Activated CD4-positive, alpha-beta T cell treated with anti-CD3 and anti-CD28 coated beads for 36 hours (primary cell): ENCODE measurements around the gene BRAF. TPM values are rescaled to one million over a fixed set of nuclear protein-coding genes. Genes with fewer than 3 reads are reported as not detected.
"Not testable (repeated sequence)": the region's sequence is repeated elsewhere in the genome, so short reads cannot be mapped to it uniquely, and the experiment has no call there.

ENCODE experiments used
- ATAC-seq: fragments of 200-7000 bp; cut with Tn5 transposase; one replicate; pipeline ENCODE4 v1.10.0; 2021; ENCODE audit warnings: mild to moderate bottlenecking, moderate library complexity
- CTCF ChIA-PET: fragments of 350-600 bp; sonication (Branson Sonifier 250); formaldehyde crosslinking; loops from one replicate; lab custom pipeline; 2021; ENCODE audit warnings: antibody characterized with exemption; lab: Charles Lee
- POLR2A ChIA-PET: fragments of 350-600 bp; sonication (Branson Sonifier 250); formaldehyde crosslinking; loops from one replicate; lab custom pipeline; 2021; ENCODE audit warnings: antibody characterized with exemption, inconsistent platforms; lab: Charles Lee
- DNase-seq: peaks from one replicate; pipeline ENCODE4 v3.0.0-alpha.2; 2020
- H3K27ac Mint-ChIP-seq: one replicate; pipeline ENCODE4 v1.8.0; 2021; ENCODE audit warnings: mixed read lengths
- H3K27me3 Mint-ChIP-seq: one replicate; pipeline ENCODE4 v1.8.0; 2021; ENCODE audit warnings: mixed read lengths
- H3K36me3 Mint-ChIP-seq: one replicate; pipeline ENCODE4 v1.8.0; 2021; ENCODE audit warnings: low read depth, mixed read lengths
- H3K4me1 Mint-ChIP-seq: one replicate; pipeline ENCODE4 v1.8.0; 2021; ENCODE audit warnings: mixed read lengths
- H3K4me3 Mint-ChIP-seq: one replicate; pipeline ENCODE4 v1.8.0; 2021; ENCODE audit warnings: mild to moderate bottlenecking, moderate library complexity, mixed read lengths
- H3K9me3 Mint-ChIP-seq: one replicate; pipeline ENCODE4 v1.8.0; 2021; ENCODE audit warnings: low read depth, mixed read lengths
- intact Hi-C, 2 experiments: fragments of 100-400 bp; cut with DNase I in 1 of 2; cut with micrococcal nuclease in 1 of 2; formaldehyde crosslinking; loops; one replicate each; pipeline versions ENCODE4 v1.14.2 to v1.15.1; 2022 to 2024; cut with DNase I, micrococcal nuclease
- total RNA-seq, 2 experiments: library from RNA; stranded (reverse); gene quantifications; one replicate each; pipeline ENCODE4 v1.2.3, GENCODE V29; 2021

BRAF gene
- total RNA-seq, 2 experiments from 2014 or later, result 30.8 to 47.2 TPM

DNA sequence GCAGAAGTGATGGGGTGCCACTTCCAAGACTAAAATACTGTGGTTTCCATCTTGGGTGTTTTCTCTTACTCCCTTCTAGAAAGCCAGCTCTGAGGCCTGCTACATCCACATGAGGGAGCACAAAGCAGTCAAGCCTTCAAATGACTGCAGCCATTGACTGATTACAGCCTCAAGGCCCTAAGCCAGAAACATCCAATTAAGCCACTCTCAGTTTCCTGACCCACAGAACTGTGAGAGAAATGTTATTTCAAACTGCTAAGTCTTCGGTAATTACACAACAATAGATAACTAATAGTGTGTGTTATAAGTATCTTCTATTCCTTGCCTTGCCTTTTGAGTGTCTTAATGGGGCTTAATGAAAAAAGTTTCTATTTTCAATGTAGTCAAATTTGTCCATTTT is 24.8 kb downstream of the BRAF start:
- H3K9me3 Mint-ChIP-seq, result peaks cover 3% of the 10 kb centered on the region
- ATAC-seq, result no peak
- H3K27me3 Mint-ChIP-seq, result no peaks in the 10 kb centered on the region
- no peak overlapping the region for H3K27ac Mint-ChIP-seq
- H3K4me3 Mint-ChIP-seq, result no peak overlapping the region
- no peak for DNase-seq
- peaks cover 11% of the 10 kb centered on the region for H3K36me3 Mint-ChIP-seq
- ChIA-PET POLR2A (interaction anchor here (0.5 kb wide), 1 partner anchor 64 kb away, joined by 4 read pairs; no protein-coding TSS in a partner anchor), CTCF (interaction anchor here (0.6 to 1.0 kb wide), 2 partner anchors 19 to 82 kb away, joined by 3 read pairs; no protein-coding TSS in a partner anchor)
- peaks cover 72% of the 10 kb centered on the region for H3K4me1 Mint-ChIP-seq
- intact Hi-C loops, result loop anchor here in 1 of 2 experiments (5.0 kb wide), 1 partner anchor 112 kb away; the partner anchor contains the start of gene MRPS33

DNA sequence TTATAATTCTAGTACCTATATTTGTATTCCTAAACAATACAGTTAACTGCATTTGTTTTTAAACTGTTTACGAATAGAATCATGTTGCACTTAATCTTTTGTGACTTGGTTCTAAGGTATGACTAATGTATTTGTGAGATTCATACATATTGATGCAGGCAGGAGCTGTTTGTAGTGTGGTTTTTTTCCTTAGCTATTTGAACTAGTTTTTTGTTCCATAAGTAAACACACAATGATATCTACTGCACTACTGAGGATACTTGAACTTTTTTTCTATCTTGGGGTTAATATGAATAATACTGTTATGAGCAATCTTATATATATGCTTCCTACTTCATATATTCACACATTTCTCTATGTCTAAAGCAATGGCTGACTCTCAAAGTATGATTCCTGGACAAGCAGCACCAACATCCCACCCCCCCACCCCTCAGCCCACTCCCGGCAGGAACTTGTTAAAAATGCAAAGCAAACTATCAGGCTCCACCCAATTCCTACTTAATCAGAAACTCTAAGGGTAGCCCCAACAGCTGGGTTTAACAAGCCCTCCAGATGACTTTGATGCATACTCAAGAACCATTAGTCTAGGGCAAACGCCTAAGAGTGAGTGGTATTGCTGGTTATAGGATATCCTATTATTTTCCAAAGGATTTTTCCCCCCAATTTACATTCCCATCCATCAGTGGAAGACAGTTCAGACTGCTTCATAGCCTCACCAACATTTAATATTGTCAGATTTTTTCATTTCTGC is 25.8 kb downstream of the BRAF start:
- ChIA-PET POLR2A (no interaction called here), CTCF (no interaction called here)
- no peaks in the 10 kb centered on the region for H3K27me3 Mint-ChIP-seq
- intact Hi-C loops, result no loop called here
- no peak overlapping the region for H3K27ac Mint-ChIP-seq
- no peak overlapping the region for H3K4me3 Mint-ChIP-seq
- peaks cover 66% of the 10 kb centered on the region for H3K4me1 Mint-ChIP-seq
- peaks cover 3% of the 10 kb centered on the region for H3K9me3 Mint-ChIP-seq
- no peak for DNase-seq
- peaks cover 9% of the 10 kb centered on the region for H3K36me3 Mint-ChIP-seq
- ATAC-seq, result peak; percentile 38

DNA sequence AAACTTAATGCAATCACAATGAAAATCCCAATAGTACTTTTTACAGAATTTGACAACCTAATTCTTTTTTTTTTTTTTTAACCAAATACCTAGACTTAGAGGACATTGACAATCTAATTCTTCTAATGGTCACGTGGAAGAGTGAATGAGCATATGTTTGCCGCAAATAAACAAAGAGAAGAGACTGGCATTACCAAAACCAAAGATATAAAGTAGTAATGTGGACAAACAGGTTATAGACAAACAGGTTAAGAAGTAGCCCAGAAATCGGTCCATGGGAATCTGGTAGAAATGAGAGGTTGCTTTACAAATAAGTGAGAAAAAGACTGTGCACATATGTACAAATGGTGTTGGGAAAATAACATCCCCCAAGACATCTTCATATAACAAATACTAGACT is 27.7 kb downstream of the BRAF start:
- ATAC-seq (no peak), DNase-seq (no peak)
- Mint-ChIP-seq H3K4me1 (peaks cover 63% of the 10 kb centered on the region), H3K27ac (no peak overlapping the region), H3K36me3 (peaks cover 6% of the 10 kb centered on the region), H3K27me3 (no peaks in the 10 kb centered on the region), H3K9me3 (no peaks in the 10 kb centered on the region), H3K4me3 (no peak overlapping the region)
- intact Hi-C loops, result no loop called here
- POLR2A ChIA-PET, result no interaction called here
- CTCF ChIA-PET, result no interaction called here

DNA sequence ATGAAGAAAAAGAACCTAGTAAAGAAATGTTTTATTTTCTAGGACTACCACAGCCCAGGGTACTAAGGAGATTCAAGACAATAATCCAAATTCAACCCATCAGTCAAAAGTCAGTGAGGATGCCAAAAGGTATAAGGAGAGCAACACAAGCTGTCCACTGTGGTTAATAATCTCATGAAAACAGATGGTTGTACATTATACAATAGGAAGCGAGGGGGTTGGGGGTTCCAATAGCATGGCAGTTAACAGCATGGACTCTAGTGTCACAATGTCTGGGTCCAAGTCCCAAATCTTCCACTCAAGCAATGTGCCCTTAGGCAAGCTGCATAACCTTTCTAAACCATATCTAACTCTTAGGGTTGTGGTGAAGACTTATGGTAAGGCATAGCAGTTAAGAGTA is 35.1 kb downstream of the BRAF start:
- intact Hi-C loops, result no loop called here
- Mint-ChIP-seq H3K36me3 (peaks cover 1% of the 10 kb centered on the region), H3K9me3 (no peaks in the 10 kb centered on the region), H3K27me3 (no peaks in the 10 kb centered on the region), H3K4me3 (no peak overlapping the region), H3K4me1 (peaks cover 57% of the 10 kb centered on the region), H3K27ac (no peak overlapping the region)
- DNase-seq (no peak), ATAC-seq (no peak)
- ChIA-PET CTCF (interaction anchor here (0.9 to 1.0 kb wide), 2 partner anchors 9 to 17 kb away, joined by 3 read pairs; no protein-coding TSS in a partner anchor), POLR2A (interaction anchor here (1.1 to 1.4 kb wide), 2 partner anchors 12 to 34 kb away, joined by 3 to 8 read pairs; no protein-coding TSS in a partner anchor)

DNA sequence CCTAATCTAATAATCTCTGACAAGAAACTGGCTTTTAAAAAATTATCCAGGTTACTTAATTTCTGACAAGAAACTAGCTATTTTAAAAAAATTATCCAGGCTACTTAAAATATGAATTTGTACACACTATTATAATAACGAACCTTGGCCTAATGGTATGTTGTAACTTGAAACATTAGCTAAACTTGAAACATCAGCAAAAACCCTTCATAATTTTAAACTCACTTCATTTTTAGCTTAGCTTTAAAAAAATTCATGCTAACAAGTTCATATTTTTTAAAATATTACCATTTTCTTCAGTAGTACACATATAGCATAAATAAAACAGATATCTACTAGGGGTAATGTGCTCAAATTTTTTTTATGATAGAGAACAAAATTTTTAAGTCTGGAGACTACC is 35.6 kb downstream of the BRAF start:
- ChIA-PET CTCF (interaction anchor here (0.9 to 1.0 kb wide), 2 partner anchors 9 to 16 kb away, joined by 3 read pairs; no protein-coding TSS in a partner anchor), POLR2A (interaction anchor here (1.4 kb wide), 1 partner anchor 13 kb away, joined by 8 read pairs; no protein-coding TSS in a partner anchor)
- no peaks in the 10 kb centered on the region for H3K9me3 Mint-ChIP-seq
- H3K36me3 Mint-ChIP-seq, result peaks cover 1% of the 10 kb centered on the region
- H3K4me3 Mint-ChIP-seq, result no peak overlapping the region
- ATAC-seq (no peak), DNase-seq (no peak)
- no peak overlapping the region for H3K27ac Mint-ChIP-seq
- intact Hi-C loops, result no loop called here
- H3K27me3 Mint-ChIP-seq, result no peaks in the 10 kb centered on the region
- H3K4me1 Mint-ChIP-seq, result peaks cover 57% of the 10 kb centered on the region

DNA sequence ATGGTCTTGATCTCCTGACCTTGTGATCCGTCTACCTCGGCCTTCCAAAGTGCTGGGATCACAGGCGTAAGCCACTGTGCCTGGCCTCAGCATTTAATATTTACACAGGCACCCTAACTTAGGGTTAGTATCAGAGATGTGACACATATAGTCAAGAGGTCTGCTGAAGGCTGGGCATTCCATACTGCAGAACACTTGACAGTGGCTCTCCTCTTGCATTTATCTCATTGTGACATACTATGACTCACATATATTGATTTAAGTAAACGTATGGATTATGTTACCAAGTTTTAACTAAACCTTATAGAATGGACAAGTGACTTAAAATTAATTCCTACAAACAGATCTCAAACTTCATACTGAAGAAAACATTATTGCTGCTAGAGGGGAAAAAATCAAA is 36.6 kb downstream of the BRAF start:
- ATAC-seq (no peak), DNase-seq (no peak)
- intact Hi-C loops, result no loop called here
- CTCF ChIA-PET, result no interaction called here
- POLR2A ChIA-PET, result no interaction called here
- H3K4me3 Mint-ChIP-seq, result no peak overlapping the region
- H3K27me3 Mint-ChIP-seq, result no peaks in the 10 kb centered on the region
- H3K4me1 Mint-ChIP-seq, result peaks cover 55% of the 10 kb centered on the region
- no peak overlapping the region for H3K27ac Mint-ChIP-seq
- H3K36me3 Mint-ChIP-seq, result peaks cover 1% of the 10 kb centered on the region
- no peaks in the 10 kb centered on the region for H3K9me3 Mint-ChIP-seq

DNA sequence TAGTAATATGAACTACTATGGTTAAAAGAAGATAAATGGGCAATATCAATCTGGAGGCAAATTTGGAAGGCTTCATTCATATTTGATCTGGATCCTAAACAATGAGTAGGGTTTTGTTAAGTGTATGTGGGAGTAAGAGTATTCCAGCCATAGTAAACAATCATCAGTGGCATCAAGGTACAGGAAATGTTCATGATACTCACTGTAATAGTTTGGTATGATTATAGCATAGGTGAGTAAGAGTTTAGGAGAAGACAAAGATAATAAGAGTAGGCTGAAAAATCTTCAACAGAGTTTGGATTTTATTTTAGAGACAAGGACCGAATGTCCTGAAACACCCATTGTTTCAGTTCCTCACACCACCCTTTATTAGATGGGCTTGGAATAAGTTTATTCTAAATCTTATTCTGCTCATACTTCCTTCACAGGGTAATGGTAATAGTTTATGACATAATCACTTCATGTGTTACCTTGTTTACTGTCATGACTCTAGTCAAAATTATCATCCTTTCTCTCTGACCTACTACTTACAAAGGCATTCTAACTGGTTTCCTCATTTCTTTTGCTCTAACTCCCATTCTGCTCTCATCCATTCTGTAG is 38.9 kb downstream of the BRAF start:
- no peaks in the 10 kb centered on the region for H3K27me3 Mint-ChIP-seq
- peaks cover 2% of the 10 kb centered on the region for H3K9me3 Mint-ChIP-seq
- intact Hi-C loops, result no loop called here
- H3K4me3 Mint-ChIP-seq, result no peak overlapping the region
- H3K27ac Mint-ChIP-seq, result no peak overlapping the region
- peak; percentile 61 for ATAC-seq
- CTCF ChIA-PET, result no interaction called here
- H3K36me3 Mint-ChIP-seq, result peaks cover 2% of the 10 kb centered on the region
- DNase-seq, result no peak
- peaks cover 51% of the 10 kb centered on the region for H3K4me1 Mint-ChIP-seq
- POLR2A ChIA-PET, result no interaction called here

DNA sequence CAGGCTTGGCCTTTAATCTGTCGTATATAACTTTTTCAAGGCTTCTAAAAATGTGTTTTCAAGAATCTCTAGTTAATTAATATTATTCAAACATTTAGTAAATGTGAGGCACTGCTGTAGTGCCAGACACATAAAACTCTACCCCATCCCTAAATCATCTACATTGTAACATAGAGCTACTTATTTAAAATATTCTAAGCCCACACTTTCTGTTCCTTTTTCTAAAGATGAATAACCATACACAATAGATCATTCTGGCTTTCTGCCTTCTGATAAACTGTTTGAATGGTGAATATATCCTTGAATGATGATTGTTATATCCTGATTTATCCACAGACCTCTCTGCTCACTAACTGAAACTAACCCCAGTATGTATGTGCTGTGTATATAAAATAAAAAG is 41.4 kb downstream of the BRAF start:
- Mint-ChIP-seq H3K4me1 (peaks cover 49% of the 10 kb centered on the region), H3K27me3 (no peaks in the 10 kb centered on the region), H3K36me3 (peaks cover 9% of the 10 kb centered on the region), H3K27ac (no peak overlapping the region), H3K4me3 (no peak overlapping the region), H3K9me3 (peaks cover 3% of the 10 kb centered on the region)
- ATAC-seq, result no peak
- ChIA-PET POLR2A (no interaction called here), CTCF (interaction anchor here (0.9 kb wide), 1 partner anchor 27 kb away, joined by 3 read pairs; no protein-coding TSS in a partner anchor)
- DNase-seq, result no peak
- intact Hi-C loops, result no loop called here

DNA sequence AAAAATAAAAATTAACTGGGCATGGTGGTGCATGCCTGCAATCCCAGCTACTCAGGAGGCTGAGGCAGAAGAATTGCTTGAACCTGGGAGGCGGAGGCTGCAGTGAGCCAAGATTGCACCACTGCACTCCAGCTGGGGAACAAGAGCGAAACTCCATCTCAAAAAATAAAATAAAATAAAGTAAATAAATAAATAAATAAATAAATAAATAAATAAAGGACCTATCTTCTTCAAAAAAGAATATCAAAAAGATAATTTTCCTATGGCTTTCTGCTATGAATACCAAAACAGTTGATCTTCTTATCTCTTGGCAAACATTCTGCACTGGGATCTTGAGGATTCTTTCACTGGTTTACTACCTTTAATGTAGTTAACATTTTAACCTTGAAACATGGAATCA is 41.9 kb downstream of the BRAF start:
- H3K4me3 Mint-ChIP-seq, H3K9me3 Mint-ChIP-seq, DNase-seq, ATAC-seq, H3K27me3 Mint-ChIP-seq, intact Hi-C loops, POLR2A ChIA-PET, CTCF ChIA-PET, H3K27ac Mint-ChIP-seq: not testable (repeated sequence)
- Mint-ChIP-seq H3K36me3 (peaks cover 12% of the 10 kb centered on the region), H3K4me1 (peaks cover 50% of the 10 kb centered on the region)

DNA sequence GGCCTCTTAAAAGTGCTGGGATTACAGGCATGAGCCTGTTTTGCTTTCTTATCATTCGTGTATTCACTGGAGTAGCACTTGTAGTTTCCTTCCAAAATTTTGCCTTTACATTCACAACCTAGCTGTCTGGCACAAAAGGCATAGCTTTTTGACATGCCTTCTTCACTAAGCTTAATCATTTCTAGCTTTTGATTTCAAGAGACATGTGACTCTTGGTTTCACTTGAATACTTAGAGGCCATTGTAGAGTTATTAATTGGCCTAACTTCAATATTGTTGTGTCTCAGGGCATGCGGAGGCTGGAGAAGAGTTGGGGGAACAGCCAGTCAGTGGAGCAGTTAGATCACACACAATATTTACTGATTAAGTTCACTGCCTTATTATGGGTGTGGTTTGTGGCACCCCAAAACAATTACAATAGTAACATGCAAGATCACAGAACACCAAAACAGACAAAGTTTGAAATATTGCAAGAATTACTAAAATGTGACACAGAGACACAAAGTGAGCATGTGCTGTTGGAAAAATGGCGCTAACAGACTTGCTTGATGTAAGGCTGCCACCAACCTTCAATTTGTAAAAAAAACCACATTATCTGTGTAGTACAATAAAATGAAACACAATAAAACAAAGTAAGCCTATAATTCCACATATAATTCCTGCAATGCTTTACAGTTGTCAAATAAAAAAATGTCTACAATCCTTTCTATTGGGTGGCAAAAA is 43.1 kb downstream of the BRAF start:
- Mint-ChIP-seq H3K36me3 (peaks cover 12% of the 10 kb centered on the region), H3K4me1 (peaks cover 53% of the 10 kb centered on the region), H3K4me3 (no peak overlapping the region), H3K27me3 (no peaks in the 10 kb centered on the region), H3K9me3 (peaks cover 6% of the 10 kb centered on the region), H3K27ac (peak overlapping the region; percentile 2)
- ATAC-seq (peak; percentile 75), DNase-seq (no peak)
- CTCF ChIA-PET, result interaction anchor here (0.5 to 0.7 kb wide), 4 partner anchors 13 to 572 kb away, joined by 3 read pairs; no protein-coding TSS in a partner anchor
- intact Hi-C loops, result loop anchor here in 1 of 2 experiments (2.0 kb wide), 1 partner anchor 43 kb away; the partner anchor contains the start of gene BRAF
- POLR2A ChIA-PET, result no interaction called here

DNA sequence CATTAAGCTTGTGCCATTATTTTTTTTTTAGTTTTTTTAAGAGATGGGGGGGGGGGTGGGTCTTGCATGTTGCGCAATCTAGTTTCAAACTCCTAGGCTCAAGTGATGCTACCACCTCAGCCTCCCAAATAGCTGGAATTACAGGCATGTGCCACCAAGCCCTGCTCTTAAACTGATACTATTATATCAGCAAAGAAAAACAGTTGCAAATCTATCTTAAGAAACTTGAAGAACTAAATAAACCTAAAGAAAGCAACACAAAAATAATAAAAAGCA is 47.5 kb downstream of the BRAF start:
- CTCF ChIA-PET, result interaction anchor here (0.6 to 1.1 kb wide), 2 partner anchors 126 to 203 kb away, joined by 3 read pairs; no protein-coding TSS in a partner anchor
- H3K4me3 Mint-ChIP-seq, result no peak overlapping the region
- H3K4me1 Mint-ChIP-seq, result peaks cover 55% of the 10 kb centered on the region
- H3K36me3 Mint-ChIP-seq, result peaks cover 25% of the 10 kb centered on the region
- H3K27me3 Mint-ChIP-seq, result no peaks in the 10 kb centered on the region
- no peak for DNase-seq
- ATAC-seq, result no peak
- intact Hi-C loops, result no loop called here
- no peak overlapping the region for H3K27ac Mint-ChIP-seq
- peaks cover 8% of the 10 kb centered on the region for H3K9me3 Mint-ChIP-seq
- POLR2A ChIA-PET, result no interaction called here
